ENCODE results near the gene RAD54L.
"Not testable (repeated sequence)": the region's sequence is repeated elsewhere in the genome, so short reads cannot be mapped to it uniquely, and the experiment has no call there.

RAD54L gene

GRCh38 chr1:46317323-46317722 is 69.8 kb downstream of the RAD54L start:
- DNase-seq (ENCODE audit: extremely low read depth in 1 of 2, low read depth in 1 of 2): no peak

- DNase-seq (ENCODE audit: extremely low read depth in 1 of 2, low read depth in 1 of 2): not testable (repeated sequence)
Measured at GRCh38 chr1:46319301-46319700, 71.7 kb downstream of the RAD54L start.

- DNase-seq (ENCODE audit: extremely low read depth in 1 of 2, low read depth in 1 of 2): not testable (repeated sequence)
Measured at GRCh38 chr1:46319960-46320914, 72.7 kb downstream of the RAD54L start.

- not testable (repeated sequence) for DNase-seq (ENCODE audit: extremely low read depth in 1 of 2, low read depth in 1 of 2)
Measured at GRCh38 chr1:46322191-46322590, 74.6 kb downstream of the RAD54L start.

- not testable (repeated sequence) for DNase-seq (ENCODE audit: extremely low read depth in 1 of 2, low read depth in 1 of 2)
Measured at GRCh38 chr1:46325285-46326076, 77.9 kb downstream of the RAD54L start.
